H9 (cell line): ENCODE results near the gene GRM1. TPM values are rescaled to one million over a fixed set of nuclear protein-coding genes. Genes with fewer than 3 reads are reported as not detected.

Experiments
- DNase-seq: peaks from one replicate; pipeline ENCODE4 v3.0.0-alpha.2; 2017
- H2AFZ ChIP-seq: one replicate; pipeline ENCODE4 v1.6.1; 2013; ENCODE audit warnings: mild to moderate bottlenecking, low read length, control low read depth, moderate library complexity
- H2AK5ac ChIP-seq: 2 replicates; pipeline ENCODE4 v1.6.1; 2013; ENCODE audit warnings: low read length, control low read depth, mixed read lengths; ENCODE audit not compliant: insufficient read length
- H2BK120ac ChIP-seq: one replicate; pipeline ENCODE4 v1.6.1; 2013; ENCODE audit warnings: low read depth, mild to moderate bottlenecking, low read length, control low read depth, inconsistent platforms; ENCODE audit not compliant: poor library complexity, severe bottlenecking
- H2BK12ac ChIP-seq: 2 replicates; pipeline ENCODE4 v1.6.1; 2013; ENCODE audit warnings: low read length, control low read depth, mixed read lengths, low read depth; ENCODE audit not compliant: insufficient read length
- H2BK15ac ChIP-seq: 2 replicates; pipeline ENCODE4 v1.6.1; 2013; ENCODE audit warnings: low read depth, low read length, control low read depth
- H2BK20ac ChIP-seq: one replicate; pipeline ENCODE4 v1.6.1; 2013; ENCODE audit warnings: low read depth, mild to moderate bottlenecking, low read length, control low read depth, inconsistent platforms; ENCODE audit not compliant: poor library complexity, severe bottlenecking
- H2BK5ac ChIP-seq: 2 replicates; pipeline ENCODE4 v1.6.1; 2013; ENCODE audit warnings: low read length, control low read depth, mixed read lengths; ENCODE audit not compliant: insufficient read length
- H3K14ac ChIP-seq: 2 replicates; pipeline ENCODE4 v1.6.1; 2013; ENCODE audit warnings: low read length, control low read depth; ENCODE audit not compliant: insufficient read depth
- H3K18ac ChIP-seq: 2 replicates; pipeline ENCODE4 v1.6.1; 2013; ENCODE audit warnings: low read depth, mild to moderate bottlenecking, mixed read lengths, low read length, control low read depth; ENCODE audit not compliant: insufficient read length
- H3K23ac ChIP-seq: 2 replicates; pipeline ENCODE4 v1.6.1; 2013; ENCODE audit warnings: low read length, control low read depth, mixed read lengths, low read depth; ENCODE audit not compliant: insufficient read length
- H3K23me2 ChIP-seq: 2 replicates; pipeline ENCODE4 v1.6.1; 2013; ENCODE audit warnings: low read depth, mild to moderate bottlenecking, mixed read lengths, low read length, control low read depth; ENCODE audit not compliant: insufficient read length, poor library complexity, severe bottlenecking
- H3K27ac ChIP-seq: 2 replicates; pipeline ENCODE4 v1.5.1; 2013; ENCODE audit warnings: low read length, control low read depth, mixed read lengths, low read depth; ENCODE audit not compliant: insufficient read length
- H3K27me3 ChIP-seq: 2 replicates; pipeline ENCODE4 v1.6.1; 2013; ENCODE audit warnings: low read length, control low read depth, inconsistent platforms; ENCODE audit not compliant: insufficient read depth
- H3K4ac ChIP-seq: 2 replicates; pipeline ENCODE4 v1.6.1; 2013; ENCODE audit warnings: low read depth, mild to moderate bottlenecking, control low read depth, inconsistent platforms, low read length, moderate library complexity
- H3K4me1 ChIP-seq: 2 replicates; pipeline ENCODE4 v1.6.1; 2013; ENCODE audit warnings: low read length, control low read depth, inconsistent platforms; ENCODE audit not compliant: insufficient read depth
- H3K4me2 ChIP-seq: 2 replicates; pipeline ENCODE4 v1.6.1; 2013; ENCODE audit warnings: low read length, control low read depth, mixed read lengths; ENCODE audit not compliant: insufficient read length, insufficient read depth
- H3K56ac ChIP-seq: 2 replicates; pipeline ENCODE4 v1.6.1; 2013; ENCODE audit warnings: low read depth, mild to moderate bottlenecking, mixed read lengths, low read length, control low read depth; ENCODE audit not compliant: insufficient read length
- H3K79me1 ChIP-seq: 2 replicates; pipeline ENCODE4 v1.6.1; 2013; ENCODE audit warnings: low read depth, mild to moderate bottlenecking, moderate library complexity, low read length, control low read depth, inconsistent platforms; ENCODE audit not compliant: insufficient read depth, poor library complexity, severe bottlenecking
- H3K79me2 ChIP-seq: 2 replicates; pipeline ENCODE4 v1.6.1; 2013; ENCODE audit warnings: low read length, control low read depth, inconsistent platforms; ENCODE audit not compliant: insufficient read depth
- H3K9ac ChIP-seq: 2 replicates; pipeline ENCODE4 v1.6.1; 2013; ENCODE audit warnings: low read length, control low read depth, mixed read lengths; ENCODE audit not compliant: insufficient read length; ENCODE audit errors: extremely low read depth
- H3K9me3 ChIP-seq: one replicate; pipeline ENCODE4 v1.6.1; 2013; ENCODE audit warnings: low read depth, low read length, inconsistent platforms; ENCODE audit not compliant: control insufficient read depth
- H3T11ph ChIP-seq: one replicate; pipeline ENCODE4 v1.6.1; 2013; ENCODE audit warnings: mild to moderate bottlenecking, low read length, control low read depth, inconsistent platforms
- H4K20me1 ChIP-seq: one replicate; pipeline ENCODE4 v1.6.1; 2013; ENCODE audit not compliant: control insufficient read depth, insufficient read length, insufficient read depth
- H4K5ac ChIP-seq: 2 replicates; pipeline ENCODE4 v1.6.1; 2013; ENCODE audit warnings: low read depth, mild to moderate bottlenecking, mixed read lengths, low read length, control low read depth; ENCODE audit not compliant: insufficient read length
- H4K8ac ChIP-seq: replicated peaks from 2 replicates; pipeline ENCODE4 v1.6.1; 2013; ENCODE audit warnings: low read length, control low read depth, mixed read lengths, low read depth; ENCODE audit not compliant: insufficient read length
- H4K91ac ChIP-seq: 2 replicates; pipeline ENCODE4 v1.6.1; 2013; ENCODE audit warnings: low read depth, mild to moderate bottlenecking, moderate library complexity, mixed read lengths, low read length, control low read depth; ENCODE audit not compliant: insufficient read length
- H3K27ac Mint-ChIP-seq, 3 experiments: 2 replicates in 2 of 3; 3 replicates in 1 of 3; pipeline ENCODE4 v1.8.0; 2020 to 2021; ENCODE audit warnings: mixed read lengths in 3 of 3, mild to moderate bottlenecking in 1 of 3, moderate library complexity in 1 of 3
- H3K27me3 Mint-ChIP-seq: 2 replicates; pipeline ENCODE4 v1.8.0; 2021; ENCODE audit warnings: low read depth, mild to moderate bottlenecking, moderate library complexity, mixed read lengths
- H3K36me3 Mint-ChIP-seq, 3 experiments: 2 replicates in 2 of 3; 3 replicates in 1 of 3; pipeline ENCODE4 v1.8.0; 2020 to 2021; ENCODE audit warnings: low read depth in 3 of 3, mixed read lengths in 3 of 3; ENCODE audit not compliant: insufficient read depth in 1 of 3
- H3K4me1 Mint-ChIP-seq, 2 experiments: 2 replicates each; pipeline ENCODE4 v1.8.0; 2020; ENCODE audit warnings: mixed read lengths in 2 of 2
- H3K4me3 Mint-ChIP-seq, 2 experiments: 2 replicates in 1 of 2; 3 replicates in 1 of 2; pipeline ENCODE4 v1.8.0; 2020 to 2021; ENCODE audit warnings: mild to moderate bottlenecking in 2 of 2, mixed read lengths in 2 of 2, moderate library complexity in 1 of 2
- H3K9me3 Mint-ChIP-seq, 2 experiments: 2 replicates in 1 of 2; 3 replicates in 1 of 2; pipeline ENCODE4 v1.8.0; 2020; ENCODE audit warnings: mild to moderate bottlenecking in 2 of 2, mixed read lengths in 2 of 2, moderate library complexity in 1 of 2
- WGBS: extraction: QIAGEN DNeasy Blood & Tissue Kit; methylation state at CpG from one replicate; pipeline ENCODE4 v1.1.7; 2013; ENCODE audit warnings: missing lambda C conversion rate, low lambda C conversion rate, mixed read lengths; ENCODE audit not compliant: insufficient read length; ENCODE audit errors: extremely low coverage; 5-methylcytosine and 5-hydroxymethylcytosine counted together
- total RNA-seq: library from RNA; stranded (reverse); gene quantifications from 2 replicates; pipeline ENCODE4 v1.2.1, GENCODE V29; 2021
- TF ChIP-seq, protein P1 (sequence below): fragments of 200-600 bp; sonication (generic); conservative IDR thresholded peaks from 3 replicates; pipeline ENCODE4 v1.8.0; 2021; ENCODE audit warnings: antibody characterized with exemption, mild to moderate bottlenecking

Gene GRM1
- total RNA-seq, 1 experiment from 2014 or later, result 0.39 TPM

DNA sequence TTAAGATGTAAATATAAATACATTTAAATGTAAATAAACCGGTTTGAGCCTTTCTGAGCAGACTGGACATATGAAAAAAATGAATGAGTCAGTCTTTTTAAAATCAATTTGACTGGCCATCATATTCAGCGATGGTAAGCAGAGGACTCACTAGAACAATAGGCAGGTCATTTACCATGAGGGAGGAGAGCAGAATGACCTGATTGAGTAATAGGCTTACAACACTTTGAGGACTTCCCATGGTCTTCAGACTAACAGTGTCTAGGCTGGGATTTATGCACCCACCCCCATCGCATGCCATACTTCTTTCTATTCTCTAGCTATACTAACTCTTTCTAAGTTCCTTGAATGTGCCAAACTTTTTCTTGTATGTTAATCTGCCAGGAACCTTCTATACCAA, 272.9 kb downstream of the GRM1 start:
- Histone ChIP-seq H3K27me3 (no peaks in the 10 kb centered on the region), H2BK120ac (no peak overlapping the region), H2BK12ac (no peak overlapping the region), H3T11ph (no peak overlapping the region), H3K4me2 (no peak overlapping the region), H2BK15ac (no peak overlapping the region), H3K18ac (no peak overlapping the region), H3K9ac (no peak overlapping the region), H3K79me2 (no peaks in the 10 kb centered on the region; the same call in 1 of the 2 replicates), H3K27ac (no peak overlapping the region), H3K9me3 (no peaks in the 10 kb centered on the region), H4K91ac (no peak overlapping the region), H3K23ac (no peak overlapping the region), H4K5ac (no peak overlapping the region), H4K20me1 (no peaks in the 10 kb centered on the region), H3K4me1 (no peaks in the 10 kb centered on the region), H3K23me2 (no peaks in the 10 kb centered on the region), H2BK5ac (no peak overlapping the region), H3K79me1 (no peaks in the 10 kb centered on the region), H2BK20ac (no peak overlapping the region), H3K14ac (no peak overlapping the region), H2AK5ac (no peak overlapping the region), H3K56ac (no peak overlapping the region), H4K8ac (no peak overlapping the region), H2AFZ (no peak overlapping the region), H3K4ac (no peak overlapping the region)
- Mint-ChIP-seq H3K4me3 (no peak overlapping the region), H3K36me3 (no peaks in the 10 kb centered on the region; a peak in 1 of 7 replicates), H3K27ac (no peak overlapping the region), H3K9me3 (no peaks in the 10 kb centered on the region), H3K4me1 (peaks cover 0 to 9% of the 10 kb centered on the region in 2 experiments; a peak in 2 of 4 replicates), H3K27me3 (no peaks in the 10 kb centered on the region; the same call in 1 of the 2 replicates)
- WGBS, result no CpG with 5 or more reads among the region's 3 CpGs
- TF ChIP-seq, protein P1, sequence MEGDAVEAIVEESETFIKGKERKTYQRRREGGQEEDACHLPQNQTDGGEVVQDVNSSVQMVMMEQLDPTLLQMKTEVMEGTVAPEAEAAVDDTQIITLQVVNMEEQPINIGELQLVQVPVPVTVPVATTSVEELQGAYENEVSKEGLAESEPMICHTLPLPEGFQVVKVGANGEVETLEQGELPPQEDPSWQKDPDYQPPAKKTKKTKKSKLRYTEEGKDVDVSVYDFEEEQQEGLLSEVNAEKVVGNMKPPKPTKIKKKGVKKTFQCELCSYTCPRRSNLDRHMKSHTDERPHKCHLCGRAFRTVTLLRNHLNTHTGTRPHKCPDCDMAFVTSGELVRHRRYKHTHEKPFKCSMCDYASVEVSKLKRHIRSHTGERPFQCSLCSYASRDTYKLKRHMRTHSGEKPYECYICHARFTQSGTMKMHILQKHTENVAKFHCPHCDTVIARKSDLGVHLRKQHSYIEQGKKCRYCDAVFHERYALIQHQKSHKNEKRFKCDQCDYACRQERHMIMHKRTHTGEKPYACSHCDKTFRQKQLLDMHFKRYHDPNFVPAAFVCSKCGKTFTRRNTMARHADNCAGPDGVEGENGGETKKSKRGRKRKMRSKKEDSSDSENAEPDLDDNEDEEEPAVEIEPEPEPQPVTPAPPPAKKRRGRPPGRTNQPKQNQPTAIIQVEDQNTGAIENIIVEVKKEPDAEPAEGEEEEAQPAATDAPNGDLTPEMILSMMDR, result no peak
- no peak for DNase-seq
